Left ventricle myocardium inferior (tissue), 1 donor: ENCODE data around the gene GAL3ST2. TPM values are rescaled to one million over a fixed set of nuclear protein-coding genes. Genes with fewer than 3 reads are reported as not detected.

Source experiments
- DNase-seq: peaks from one replicate; pipeline ENCODE4 v3.0.0-alpha.2; 2020
- H3K27ac ChIP-seq: fragments of 200-600 bp; replicated peaks from 2 replicates; pipeline ENCODE4 v1.8.0; 2021
- H3K27me3 ChIP-seq: fragments of 200-600 bp; 2 replicates; pipeline ENCODE4 v1.8.0; 2021; ENCODE audit warnings: low read depth
- H3K36me3 ChIP-seq: fragments of 200-600 bp; 2 replicates; pipeline ENCODE4 v1.8.0; 2021
- H3K4me1 ChIP-seq: fragments of 200-600 bp; 2 replicates; pipeline ENCODE4 v1.8.0; 2021
- H3K4me3 ChIP-seq: fragments of 200-600 bp; 2 replicates; pipeline ENCODE4 v1.8.0; 2021; ENCODE audit warnings: mild to moderate bottlenecking, moderate library complexity
- H3K9me3 ChIP-seq: fragments of 200-600 bp; replicated peaks from 2 replicates; pipeline ENCODE4 v1.8.0; 2021
- CTCF ChIP-seq: fragments of 200-600 bp; IDR thresholded peaks from 2 replicates; pipeline ENCODE4 v1.8.0; 2021; ENCODE audit warnings: antibody characterized with exemption, mild to moderate bottlenecking, borderline replicate concordance
- intact Hi-C: fragments of 100-400 bp; cut with micrococcal nuclease; formaldehyde crosslinking; loops from one replicate; pipeline ENCODE4 v1.11.0; 2022
- total RNA-seq: library from RNA; stranded (reverse); fragmentation: NEBNext Ultra II Directional; extraction: Animal tissue kit (Norgen Biotek cat#: 25700); gene quantifications from one replicate; pipeline ENCODE4 v1.2.1, GENCODE V29; 2021
- donor health status: DM: no; HTN: yes; CAD: no; lungs with severe emphysema.

GAL3ST2 gene
- total RNA-seq, 1 donor from 2014 or later = not detected

- no peak for DNase-seq
These were observed 2.0 kb upstream of the GAL3ST2 start for GRCh38 chr2:241774419-241775222.

GRCh38 chr2:241775223-241776177, 1.1 kb upstream of the GAL3ST2 start:
- TF ChIP-seq CTCF = no peak
- H3K9me3 ChIP-seq = no peaks in the 10 kb centered on the region
- H3K4me3 ChIP-seq = no peak overlapping the region
- DNase-seq = no peak
- H3K36me3 ChIP-seq = no peaks in the 10 kb centered on the region
- no peaks in the 10 kb centered on the region for H3K4me1 ChIP-seq
- peaks cover 66% of the 10 kb centered on the region for H3K27me3 ChIP-seq
- intact Hi-C loops = no loop called here
- no peak overlapping the region for H3K27ac ChIP-seq

More at GRCh38 chr2:241774419-241775222, 2.0 kb upstream of the GAL3ST2 start:
- TF ChIP-seq CTCF = no peak
- Histone ChIP-seq H3K27ac (no peak overlapping the region), H3K4me3 (no peak overlapping the region), H3K36me3 (no peaks in the 10 kb centered on the region), H3K4me1 (no peaks in the 10 kb centered on the region), H3K27me3 (peaks cover 66% of the 10 kb centered on the region), H3K9me3 (no peaks in the 10 kb centered on the region)
- intact Hi-C loops = no loop called here

GRCh38 chr2:241777170-241777685, 606 bp downstream of the GAL3ST2 start:
- Histone ChIP-seq H3K36me3 (no peaks in the 10 kb centered on the region), H3K27ac (no peak overlapping the region), H3K4me1 (no peaks in the 10 kb centered on the region), H3K27me3 (peaks cover 57% of the 10 kb centered on the region), H3K4me3 (no peak overlapping the region), H3K9me3 (peaks cover 8% of the 10 kb centered on the region)
- TF ChIP-seq CTCF = no peak
- no peak for DNase-seq
- intact Hi-C loops = no loop called here

- Histone ChIP-seq H3K4me1 (no peaks in the 10 kb centered on the region), H3K27ac (no peak overlapping the region), H3K9me3 (peaks cover 8% of the 10 kb centered on the region), H3K27me3 (peaks cover 51% of the 10 kb centered on the region), H3K4me3 (no peak overlapping the region), H3K36me3 (no peaks in the 10 kb centered on the region)
- intact Hi-C loops = no loop called here
- DNase-seq = no peak
- no peak for TF ChIP-seq CTCF
These were observed 1.3 kb downstream of the GAL3ST2 start for GRCh38 chr2:241777686-241778627.
